Hematopoietic multipotent progenitor cell treated with erythropoietin and hydrocortisone succinate and interleukin-3 and kit ligand, for 4 days (in vitro differentiated cells): ENCODE results near the gene TM4SF18.

Experiments
- DNase-seq: peaks from one replicate; pipeline ENCODE4 v3.0.0-alpha.2; 2015

TM4SF18 gene

DNA sequence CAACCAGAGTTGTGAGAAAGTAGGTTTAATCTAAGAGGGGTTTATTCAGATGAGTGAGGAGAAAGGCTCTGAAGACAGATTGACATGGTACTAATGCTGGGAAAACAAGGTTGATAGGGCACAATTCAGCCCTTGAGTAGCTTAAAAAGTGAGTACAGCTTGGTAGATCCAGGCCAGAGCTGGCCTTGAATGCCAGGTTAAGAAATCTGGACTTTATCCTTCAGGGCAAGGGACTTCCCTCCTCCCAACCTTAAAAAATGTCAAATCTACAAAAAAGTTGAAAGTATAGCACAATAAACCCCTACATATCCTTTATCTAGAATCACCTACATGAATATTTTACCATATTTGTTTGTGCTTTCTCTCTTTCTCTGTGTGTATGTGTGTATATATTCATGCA lies 7.9 kb downstream of the TM4SF18 start:
- DNase-seq: no peak

DNA sequence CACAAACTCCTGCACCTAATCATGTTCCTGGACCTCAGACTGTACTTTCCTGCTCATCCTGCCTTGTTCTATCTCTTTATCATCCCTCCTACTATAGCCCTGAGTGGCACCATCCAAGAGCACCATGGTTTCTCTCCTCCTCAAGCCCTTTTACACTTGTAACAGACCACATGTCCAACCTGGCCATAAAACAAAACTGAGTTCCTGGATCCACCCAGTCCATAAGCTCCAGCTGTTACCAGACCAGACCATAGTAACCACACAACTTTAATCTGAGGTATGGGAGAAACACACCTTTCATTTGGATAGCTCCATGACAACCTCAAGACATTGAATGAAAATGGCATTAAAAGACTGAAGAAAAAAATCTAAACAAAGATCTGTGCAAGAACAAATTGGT lies 9.1 kb downstream of the TM4SF18 start:
- DNase-seq: no peak

DNA sequence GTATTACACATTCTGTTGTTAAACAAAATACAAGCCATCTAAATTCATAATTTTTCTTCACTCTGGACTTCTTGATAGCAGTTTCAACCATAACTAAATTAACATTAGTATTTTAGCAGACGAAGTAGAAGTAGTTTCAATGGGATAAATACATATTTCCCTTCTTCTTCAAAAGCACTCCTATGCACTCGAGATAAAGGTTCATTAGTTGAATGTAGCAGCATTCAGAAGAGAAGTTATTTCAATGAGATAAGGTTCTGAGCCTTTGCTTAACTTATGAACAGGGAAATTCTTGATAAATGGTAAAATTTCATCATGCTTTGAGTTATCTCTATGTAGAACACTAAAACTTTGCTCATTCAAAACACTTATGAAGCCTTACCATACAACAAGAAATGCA lies 11.8 kb downstream of the TM4SF18 start:
- DNase-seq: no peak

DNA sequence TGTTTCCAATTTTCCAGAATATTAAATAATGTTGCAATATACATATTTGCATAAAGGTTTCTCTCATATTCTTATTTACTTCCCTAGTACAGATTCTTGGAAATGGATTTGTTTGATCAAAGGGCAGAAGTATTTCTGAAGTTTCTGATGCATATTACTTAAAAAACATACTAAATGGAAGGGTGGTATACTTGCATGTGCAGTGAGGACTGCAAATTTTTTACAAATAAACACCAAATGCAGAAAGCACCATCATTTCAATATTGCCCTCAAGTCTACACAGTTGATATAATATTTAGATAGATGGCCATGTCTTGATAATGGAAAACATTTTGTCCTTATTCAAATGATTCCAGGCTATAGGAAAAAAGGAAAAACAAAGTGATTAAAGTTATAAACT lies 12.3 kb downstream of the TM4SF18 start:
- DNase-seq: no peak

DNA sequence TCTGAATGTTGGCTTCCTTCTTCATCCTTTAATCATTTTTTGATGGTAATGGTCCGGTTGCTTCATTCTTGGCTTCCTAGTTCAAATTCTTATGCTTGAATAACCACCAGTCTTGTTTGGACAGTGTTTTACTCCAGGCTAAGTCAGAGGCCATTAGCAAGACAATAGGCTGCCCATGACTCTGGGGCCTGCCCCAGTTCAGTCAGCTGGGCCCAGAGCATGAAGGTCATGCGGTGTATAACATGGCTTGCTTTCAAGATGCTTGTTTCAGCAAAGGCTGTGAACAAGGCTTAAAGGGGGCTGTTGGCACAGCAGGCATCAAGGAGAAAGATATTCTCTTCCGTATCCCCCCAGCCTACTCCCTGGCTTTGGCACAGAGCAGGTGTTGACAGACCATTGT lies 13.7 kb downstream of the TM4SF18 start:
- DNase-seq: no peak

DNA sequence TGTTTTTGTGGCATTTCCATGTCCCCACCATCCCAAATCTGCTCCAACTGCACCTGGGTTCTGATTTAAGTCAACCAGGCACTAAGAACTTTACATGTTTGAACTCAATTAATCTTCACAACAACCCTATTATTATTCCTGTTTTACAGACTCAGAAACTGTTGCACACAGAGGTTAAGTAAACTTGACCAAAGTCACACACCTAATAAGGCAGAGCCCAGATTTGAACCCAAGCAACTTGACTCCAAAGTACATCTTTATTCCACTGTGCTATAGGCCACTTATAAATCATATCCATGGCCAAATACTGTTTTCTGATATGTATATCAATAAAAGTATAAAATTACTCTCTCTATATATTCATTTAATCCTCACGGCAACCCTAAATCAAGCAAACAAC lies 16.4 kb downstream of the TM4SF18 start:
- DNase-seq: no peak

DNA sequence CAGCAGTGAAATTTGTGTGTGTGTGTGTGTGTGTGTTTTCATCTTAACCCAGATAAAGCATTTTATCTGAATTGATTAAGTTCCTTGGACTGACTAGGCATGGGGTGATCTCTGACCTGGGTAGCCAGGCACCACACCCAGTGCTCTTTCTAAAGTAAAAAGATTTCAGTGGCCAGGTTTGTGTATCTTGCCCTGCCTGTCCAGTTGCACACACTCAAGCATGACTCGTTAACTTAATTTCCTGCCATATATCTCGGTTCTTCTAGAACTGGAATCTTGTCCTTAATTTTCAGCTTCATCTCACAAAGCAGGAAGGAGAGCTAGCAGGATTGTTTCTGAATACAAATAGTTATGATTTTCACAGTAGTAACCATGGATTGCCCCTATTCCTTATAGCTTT lies 17.0 kb downstream of the TM4SF18 start:
- no peak for DNase-seq

DNA sequence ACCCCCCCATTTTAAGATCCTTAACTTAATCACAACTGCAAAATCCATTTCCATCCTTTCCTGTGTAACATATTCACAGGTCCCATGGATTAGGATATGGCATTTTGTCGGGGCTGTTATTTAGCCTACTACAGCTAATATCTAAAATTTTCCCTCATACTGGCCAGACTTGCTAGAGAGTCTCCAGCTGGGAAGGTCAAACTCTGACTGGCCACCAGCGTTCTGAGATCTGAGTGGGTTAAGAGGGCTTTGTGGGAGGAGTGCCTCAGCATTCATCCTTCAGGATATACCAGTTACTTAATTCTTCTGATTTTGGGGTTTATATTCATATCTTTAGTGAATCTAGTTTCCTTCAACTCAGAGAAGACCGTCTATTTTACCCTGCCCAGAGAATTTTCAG lies 17.7 kb downstream of the TM4SF18 start:
- no peak for DNase-seq

DNA sequence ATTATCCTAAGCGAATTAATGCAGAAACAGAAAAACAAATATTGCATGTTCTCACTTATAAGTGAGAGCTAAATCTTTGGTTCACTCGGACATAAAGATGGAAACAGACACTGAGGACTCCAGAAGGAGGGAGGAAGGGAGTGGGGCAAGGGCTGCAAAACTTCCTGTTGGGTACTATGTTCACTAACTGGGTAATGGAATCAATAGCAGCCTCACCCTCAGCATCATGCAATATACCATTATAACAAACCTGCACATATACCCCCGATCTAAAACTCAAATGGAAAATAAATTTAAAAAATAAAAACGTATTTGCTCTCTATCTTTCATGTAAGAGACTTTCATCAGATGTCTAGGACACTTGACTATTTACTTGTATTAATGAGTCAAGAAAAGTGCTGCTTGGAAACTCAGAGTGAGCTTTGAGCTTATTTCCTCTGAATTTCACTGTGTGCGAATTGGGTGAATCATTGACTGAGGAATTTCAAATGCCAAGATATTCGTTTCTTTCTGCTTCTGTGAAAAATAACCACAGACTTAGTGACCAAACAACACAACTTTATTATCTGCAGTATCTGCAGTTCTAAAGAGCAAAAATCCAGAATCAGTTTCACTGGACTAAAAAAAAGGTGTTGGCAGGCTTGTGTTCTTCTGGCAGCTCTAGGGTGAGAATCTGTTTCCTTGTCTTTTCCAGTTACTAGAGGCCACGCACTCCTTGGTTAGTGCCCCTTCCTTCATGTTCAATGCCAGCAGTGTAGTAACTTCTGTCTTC lies 18.4 kb downstream of the TM4SF18 start:
- DNase-seq: no peak

DNA sequence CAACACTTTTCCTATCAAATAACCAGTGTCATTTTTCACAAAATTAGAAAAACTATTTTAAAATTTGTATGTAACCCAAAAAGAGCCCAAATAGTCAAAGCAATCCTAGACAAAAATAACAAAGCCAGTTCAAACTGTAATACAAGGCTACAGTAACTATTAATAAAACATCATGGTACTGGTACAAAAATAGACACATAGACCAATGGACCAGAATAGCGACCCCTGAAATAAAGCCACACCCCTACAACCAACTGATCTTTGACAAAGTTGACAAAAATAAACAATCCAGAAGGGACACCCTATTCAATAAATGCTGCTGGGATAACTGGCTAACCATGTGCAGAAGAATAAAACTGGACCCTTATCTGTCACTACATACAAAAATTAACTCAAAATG lies 19.9 kb downstream of the TM4SF18 start:
- no peak for DNase-seq

DNA sequence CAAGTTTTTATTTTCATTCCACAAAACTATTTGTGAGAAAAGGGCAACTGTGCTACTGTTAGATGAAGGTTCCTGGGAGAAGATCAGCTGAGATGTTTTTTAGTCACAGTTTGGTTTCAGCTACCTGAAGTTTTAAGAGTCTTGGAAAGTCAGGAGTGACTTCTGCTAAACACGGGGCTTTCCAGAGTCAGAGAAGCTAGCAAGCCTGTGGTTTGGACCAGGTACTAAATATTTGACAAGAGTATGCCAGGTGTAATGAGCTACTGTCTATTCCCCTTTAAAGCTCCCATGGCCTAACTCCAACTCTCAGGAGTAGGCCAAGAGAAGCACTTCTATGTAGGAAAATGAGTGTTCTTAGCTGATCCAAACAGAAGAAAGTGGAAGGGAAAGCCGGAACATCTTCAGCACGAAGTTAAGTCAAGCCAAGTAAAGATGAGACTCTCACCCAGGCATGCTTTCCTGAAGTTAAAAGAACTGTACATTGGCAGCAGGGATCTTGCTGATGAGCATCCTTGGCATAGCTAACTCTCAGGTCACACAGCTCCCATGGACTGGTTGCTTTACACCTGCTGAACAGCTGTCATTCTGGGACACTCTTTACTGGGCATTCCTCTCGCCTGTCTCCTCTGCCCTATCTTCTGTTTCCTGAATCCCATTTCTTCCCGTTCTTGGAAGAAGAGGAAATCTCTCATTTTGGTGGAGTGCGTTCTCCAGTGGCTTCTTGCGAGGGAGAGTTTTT lies 22.5 kb downstream of the TM4SF18 start:
- no peak for DNase-seq

DNA sequence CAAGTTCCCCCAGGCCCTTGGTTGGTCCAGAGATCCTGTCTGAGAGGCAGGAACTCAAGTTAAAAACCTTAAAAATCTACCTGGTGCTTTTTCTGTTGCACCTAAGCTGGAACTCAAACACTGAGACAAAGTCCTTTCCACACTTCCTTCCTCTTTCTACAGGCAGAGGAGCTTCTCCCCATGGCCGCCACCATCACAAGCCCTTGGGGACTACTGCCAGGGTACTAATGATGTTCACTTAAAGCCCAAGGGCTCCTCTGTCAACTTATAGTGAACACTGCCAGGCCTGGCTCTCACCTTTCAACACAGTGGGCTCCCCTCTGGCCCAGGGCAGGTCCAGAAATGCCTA lies 26.0 kb downstream of the TM4SF18 start:
- DNase-seq: peak; percentile 23

DNA sequence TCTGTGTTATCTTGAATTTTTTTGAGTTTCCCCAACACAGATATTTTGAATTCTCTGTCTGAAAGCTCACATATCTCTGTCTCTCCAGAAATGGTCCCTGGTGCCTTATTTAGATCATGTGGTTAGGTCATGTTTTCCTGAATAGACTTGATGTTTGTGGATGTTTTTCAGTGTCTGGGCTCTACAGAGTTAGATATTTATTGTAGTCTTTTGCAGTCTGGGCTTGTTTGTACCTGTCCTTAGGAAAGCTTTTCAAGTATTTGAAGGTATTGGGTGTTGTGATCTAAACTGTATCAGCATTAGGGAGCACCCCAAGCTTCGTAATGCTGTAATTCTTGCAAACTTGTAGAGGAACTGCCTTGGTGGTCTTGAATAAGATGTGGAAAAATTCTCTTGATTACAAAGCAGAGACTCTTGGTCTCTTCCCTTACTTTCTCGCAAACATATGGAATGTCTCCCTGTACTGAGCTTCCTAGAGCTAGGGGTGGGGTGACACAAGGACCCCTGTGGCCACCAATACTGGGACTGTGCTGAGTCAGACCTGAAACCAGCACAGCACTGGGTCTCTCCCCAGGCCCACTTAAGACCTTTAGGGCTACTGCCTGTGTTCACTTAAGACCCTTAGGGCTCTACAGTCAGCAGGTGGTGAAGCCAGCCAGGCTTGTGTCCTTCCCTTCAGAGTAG lies 26.5 kb downstream of the TM4SF18 start:
- no peak for DNase-seq

DNA sequence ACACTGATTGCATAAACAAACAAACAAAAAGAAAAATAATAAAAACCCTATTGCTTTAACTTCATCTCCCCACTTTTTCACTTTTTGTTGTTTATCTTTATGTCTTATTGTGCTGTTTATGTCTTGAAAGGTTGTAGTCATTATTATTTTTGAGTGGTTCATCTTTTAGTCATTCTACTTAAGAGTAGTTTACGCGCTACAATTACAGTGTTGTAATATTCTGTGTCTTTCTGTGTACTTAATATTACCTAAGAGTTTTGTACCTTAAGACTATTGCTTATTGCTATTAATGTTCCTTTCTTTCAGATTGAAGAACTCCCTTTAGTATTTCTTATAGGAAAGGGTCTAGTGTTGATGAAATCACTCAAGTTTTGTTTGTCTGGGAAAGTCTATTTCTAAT lies 28.1 kb downstream of the TM4SF18 start:
- no peak for DNase-seq

DNA sequence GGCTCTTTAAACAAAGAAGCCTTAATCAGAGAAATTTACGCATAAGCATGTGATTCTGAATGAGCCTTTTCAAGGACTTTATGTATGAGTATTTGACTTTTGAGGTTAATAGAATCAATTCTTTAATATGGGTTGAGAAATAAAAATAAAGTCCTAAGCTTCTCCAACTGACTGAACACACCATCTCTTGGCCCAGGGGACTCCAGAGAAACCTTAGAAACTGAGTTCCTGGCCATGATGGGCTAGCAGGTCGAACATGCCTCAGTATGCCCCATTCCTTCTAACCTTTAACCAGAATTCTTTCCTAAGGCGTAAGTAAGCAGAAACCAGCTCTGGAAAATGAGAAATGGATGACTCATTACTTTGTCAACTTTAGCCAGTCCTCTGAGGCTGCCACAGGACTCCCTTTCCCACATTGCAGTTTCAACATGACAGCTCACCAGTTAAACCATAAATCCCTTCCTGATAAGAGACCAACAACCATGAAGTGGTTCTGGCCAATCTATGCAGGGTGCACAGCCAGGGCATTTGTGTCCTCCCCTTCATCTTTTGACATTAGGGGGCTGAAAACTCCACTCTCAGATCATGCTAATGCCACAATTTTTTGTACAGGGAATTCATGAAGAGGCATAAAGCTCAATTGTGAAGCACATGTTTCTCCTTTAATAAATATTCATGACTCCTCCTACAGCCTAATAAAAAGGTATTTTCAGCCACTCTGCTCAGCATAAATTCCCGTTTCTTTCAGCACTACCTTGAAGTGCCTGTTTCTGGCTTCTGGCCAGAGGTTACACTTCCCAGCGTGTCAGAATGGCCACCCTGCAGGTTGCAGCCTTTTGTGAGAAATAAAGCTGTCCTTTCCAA lies 33.3 kb downstream of the TM4SF18 start:
- DNase-seq: peak; percentile 78

DNA sequence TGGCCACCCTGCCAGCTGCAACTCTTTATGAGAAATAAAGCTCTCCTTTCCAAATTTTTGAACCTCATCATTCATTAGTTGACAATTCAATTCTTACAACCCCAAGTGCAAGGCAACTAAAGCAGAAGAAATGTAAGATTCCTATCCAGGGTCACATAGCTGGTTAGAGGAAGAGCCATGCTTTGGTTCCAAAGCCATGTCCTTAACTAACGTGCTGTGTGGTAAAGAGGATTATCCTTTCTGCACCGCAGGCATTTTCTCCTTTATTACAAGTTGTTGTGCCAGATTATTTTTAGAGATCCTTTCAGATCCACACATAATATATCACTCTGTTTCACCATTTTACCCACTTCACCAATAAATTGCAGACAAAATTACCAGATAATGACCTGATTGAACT lies 36.5 kb downstream of the TM4SF18 start:
- DNase-seq: no peak

DNA sequence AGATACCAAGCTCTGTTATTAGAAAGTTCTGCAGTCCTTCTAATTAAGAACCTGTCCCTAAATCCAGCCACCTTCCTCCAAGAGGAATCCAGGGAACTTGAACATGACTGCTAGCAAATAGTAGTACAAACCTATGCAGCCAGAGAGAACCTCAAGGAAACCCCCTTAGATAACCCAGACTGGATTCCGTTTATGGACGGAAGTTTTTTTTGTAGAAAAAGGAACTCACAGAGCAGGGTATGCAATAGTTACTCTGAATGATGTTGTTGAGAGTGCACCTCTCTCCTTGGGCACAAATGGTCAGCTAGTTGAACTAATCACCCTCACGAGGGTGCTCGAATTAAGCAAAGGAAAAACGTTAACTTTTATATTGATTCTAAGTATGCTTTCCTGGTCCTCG lies 40.8 kb downstream of the TM4SF18 start:
- DNase-seq: peak; percentile 39

DNA sequence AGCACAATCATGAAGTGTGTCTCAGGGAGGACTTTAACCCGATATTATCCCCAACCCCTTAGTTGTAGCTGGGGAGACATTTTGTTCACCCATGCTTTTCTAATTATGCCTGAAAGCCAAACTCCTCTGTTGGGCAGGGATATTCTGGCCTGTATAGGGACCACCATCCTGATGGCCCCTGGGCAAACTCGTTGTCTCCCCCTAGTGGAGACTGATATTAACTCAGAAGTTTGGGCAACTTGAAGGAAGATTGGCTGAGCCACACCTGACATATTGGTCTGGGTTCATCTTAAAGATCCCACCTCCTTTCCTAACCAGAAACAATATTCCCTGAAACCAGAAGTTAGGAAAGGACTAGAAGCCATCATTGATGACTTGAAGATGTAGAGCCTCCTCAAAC lies 42.3 kb downstream of the TM4SF18 start:
- DNase-seq: peak; percentile 59

DNA sequence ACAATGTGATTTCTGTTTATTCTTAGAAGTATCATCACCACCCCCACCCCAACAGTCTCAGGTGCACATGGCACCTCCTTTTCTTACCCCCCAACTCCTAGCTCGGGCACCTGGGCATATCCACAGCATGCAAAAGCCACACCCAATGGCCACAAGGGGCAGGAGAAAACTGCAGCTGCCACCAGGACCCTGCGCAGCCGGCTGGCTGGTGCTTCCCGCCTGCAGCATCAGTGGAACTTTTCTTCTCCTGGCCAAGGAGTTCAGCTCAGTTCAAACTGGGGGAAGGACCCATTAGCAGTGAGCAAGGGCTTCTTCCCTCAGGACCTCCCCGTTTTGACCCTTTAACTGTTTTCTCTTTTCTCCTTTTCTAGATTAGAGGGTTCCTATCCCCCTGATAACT lies 44.8 kb downstream of the TM4SF18 start:
- DNase-seq: no peak

DNA sequence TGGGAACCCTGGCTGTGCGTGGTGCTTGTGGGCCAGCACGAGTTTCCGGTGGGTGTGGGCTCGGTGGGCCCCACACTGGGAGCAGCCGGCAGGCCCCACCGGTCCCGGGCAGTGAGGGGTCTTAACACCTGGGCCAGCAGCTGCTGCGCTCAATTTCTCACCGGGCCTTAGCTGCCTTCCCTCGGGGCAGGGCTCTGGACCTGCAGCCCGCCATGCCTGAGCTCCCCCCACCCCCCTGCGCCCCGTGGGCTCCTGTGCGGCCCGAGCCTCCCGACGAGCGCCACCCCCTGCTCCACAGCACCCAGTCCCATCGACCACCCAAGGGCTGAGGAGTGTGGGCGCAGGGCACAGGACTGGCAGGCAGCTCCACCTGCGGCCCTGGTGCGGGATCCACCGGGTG lies 49.4 kb downstream of the TM4SF18 start:
- DNase-seq: no peak

DNA sequence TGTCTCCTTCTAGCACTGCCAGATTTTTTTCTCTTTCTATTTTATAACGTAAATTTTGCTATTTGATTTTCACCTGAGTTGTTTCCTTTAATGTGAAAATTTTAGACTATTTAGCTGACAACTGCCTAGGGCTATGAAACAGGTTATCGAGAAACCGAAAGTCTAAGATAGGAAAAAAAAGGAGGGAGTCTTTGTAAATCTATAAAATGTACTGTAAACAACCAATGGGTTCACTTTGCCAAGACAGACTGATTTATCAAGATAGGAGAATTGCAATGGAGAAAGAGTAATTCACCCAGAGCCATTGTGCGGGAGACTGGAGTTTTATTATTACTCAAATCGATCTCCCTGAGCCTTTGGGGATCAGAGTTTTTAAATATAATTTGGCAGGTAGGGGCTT lies 50.0 kb downstream of the TM4SF18 start:
- no peak for DNase-seq

DNA sequence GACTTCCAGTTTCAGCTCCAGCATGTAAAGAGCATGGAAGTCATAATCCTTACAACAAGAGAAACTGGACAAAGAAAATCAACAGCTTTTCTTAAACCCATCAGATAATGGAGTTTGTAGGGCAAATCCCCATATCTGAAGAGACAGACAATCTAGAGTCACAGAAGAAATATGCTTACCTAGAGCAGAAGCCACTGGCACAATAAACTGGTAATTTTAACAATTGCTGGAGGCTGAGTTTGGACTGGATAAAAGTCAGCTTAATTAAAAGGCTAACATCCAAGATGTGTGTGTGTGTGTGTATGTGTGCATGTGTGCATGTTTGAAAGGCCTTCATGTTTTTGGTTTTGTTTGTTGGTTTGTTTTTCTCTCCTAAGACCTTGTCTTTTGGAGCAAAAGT lies 50.6 kb downstream of the TM4SF18 start:
- DNase-seq: no peak

DNA sequence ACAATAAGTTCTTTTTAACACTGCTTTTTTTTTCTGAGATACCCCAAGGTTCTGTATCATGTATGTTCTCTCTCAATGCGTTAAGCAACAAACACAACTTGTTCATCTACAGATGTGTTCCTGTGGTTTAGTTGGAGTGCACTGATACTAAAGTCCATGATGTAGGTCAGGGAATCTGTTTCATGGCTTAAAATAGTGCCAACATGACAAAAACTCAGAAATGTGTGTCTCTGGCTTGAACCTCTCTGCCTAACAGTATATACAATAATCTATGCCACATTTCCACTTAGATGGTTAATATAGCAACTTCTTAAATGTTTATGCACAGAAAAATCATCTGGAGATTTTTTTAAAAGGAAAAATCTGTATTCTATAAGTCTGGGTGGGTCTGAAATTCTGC lies 51.1 kb downstream of the TM4SF18 start:
- no peak for DNase-seq
